GM12872 (cell line): ENCODE results near the gene DUS1L.

Experiments
- CTCF ChIP-seq: IDR thresholded peaks from 3 replicates; pipeline ENCODE4 v1.5.1; 2011; ENCODE audit warnings: low read depth, mild to moderate bottlenecking, low read length, moderate library complexity; ENCODE audit not compliant: insufficient read depth

The DUS1L gene

GRCh38 chr17:82089723-82090548 is 24.3 kb upstream of the DUS1L start:
- TF ChIP-seq CTCF, result no peak

GRCh38 chr17:82088838-82089722 is 23.5 kb upstream of the DUS1L start:
- no peak for TF ChIP-seq CTCF

- TF ChIP-seq CTCF, result no peak
Observed at GRCh38 chr17:82087961-82088837, 22.6 kb upstream of the DUS1L start.

GRCh38 chr17:82086941-82087906 is 21.6 kb upstream of the DUS1L start:
- no peak for TF ChIP-seq CTCF

GRCh38 chr17:82085931-82086764 is 20.5 kb upstream of the DUS1L start:
- TF ChIP-seq CTCF, result no peak
